Endothelial cell (in vitro differentiated cells): Measurements from ENCODE around the gene ALKAL2. TPM values are rescaled to one million over a fixed set of nuclear protein-coding genes. Genes with fewer than 3 reads are reported as not detected.

Experiments used
- DNase-seq: peaks from one replicate; pipeline ENCODE4 v3.0.0; 2021; ENCODE audit warnings: low spot score
- H3K27ac Mint-ChIP-seq: one replicate; pipeline ENCODE4 v1.8.0; 2021; ENCODE audit warnings: mixed read lengths, inconsistent platforms; ENCODE audit not compliant: unreplicated experiment
- H3K27me3 Mint-ChIP-seq: one replicate; pipeline ENCODE4 v1.8.0; 2021; ENCODE audit warnings: mild to moderate bottlenecking, moderate library complexity, mixed read lengths, inconsistent platforms; ENCODE audit not compliant: unreplicated experiment
- H3K36me3 Mint-ChIP-seq: one replicate; pipeline ENCODE4 v1.8.0; 2021; ENCODE audit warnings: mild to moderate bottlenecking, low read depth, mixed read lengths, inconsistent platforms; ENCODE audit not compliant: unreplicated experiment
- H3K4me1 Mint-ChIP-seq: one replicate; pipeline ENCODE4 v1.8.0; 2021; ENCODE audit warnings: mild to moderate bottlenecking, mixed read lengths, inconsistent platforms; ENCODE audit not compliant: unreplicated experiment
- H3K4me3 Mint-ChIP-seq: one replicate; pipeline ENCODE4 v1.8.0; 2021; ENCODE audit warnings: mild to moderate bottlenecking, mixed read lengths, inconsistent platforms; ENCODE audit not compliant: unreplicated experiment
- H3K9me3 Mint-ChIP-seq: one replicate; pipeline ENCODE4 v1.8.0; 2021; ENCODE audit warnings: mixed read lengths, inconsistent platforms; ENCODE audit not compliant: unreplicated experiment
- total RNA-seq: library from RNA; stranded (reverse); fragmentation: NEBNext Ultra II Directional; extraction: Animal tissue kit (Norgen Biotek cat#: 25700); gene quantifications from one replicate; pipeline ENCODE4 v1.2.1, GENCODE V29; 2021; ENCODE audit not compliant: unreplicated experiment
- TF ChIP-seq, protein P1 (sequence below): fragments of 200-600 bp; sonication (generic); IDR thresholded peaks from one replicate; pipeline ENCODE4 v1.5.0; 2021; ENCODE audit warnings: antibody characterized with exemption; ENCODE audit not compliant: unreplicated experiment

The ALKAL2 gene
- total RNA-seq, 1 donor from 2014 or later: 3.2 TPM

GRCh38 chr2:323035-323434, 35.1 kb upstream of the ALKAL2 start:
- Mint-ChIP-seq H3K9me3 (peaks cover 6% of the 10 kb centered on the region), H3K4me1 (peaks cover 7% of the 10 kb centered on the region)

DNA sequence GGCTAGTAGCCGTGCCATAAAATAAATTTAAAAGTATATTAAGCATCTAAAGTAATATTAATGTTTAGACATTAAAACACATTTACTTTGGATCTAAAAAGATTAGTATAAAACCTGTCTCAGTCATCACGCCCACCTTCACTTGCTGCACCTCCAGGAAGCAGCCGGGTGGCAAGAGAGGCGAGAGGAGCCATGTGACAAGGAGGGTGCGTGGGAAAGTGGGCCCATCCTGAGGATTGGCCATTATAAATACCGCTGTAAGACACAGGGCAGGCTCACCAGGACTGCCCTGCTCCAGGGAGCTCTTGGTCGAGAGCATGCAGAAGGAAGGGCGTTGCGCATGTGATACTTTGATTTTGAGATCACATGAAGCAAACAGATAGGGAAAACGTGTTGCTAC, 34.4 kb upstream of the ALKAL2 start:
- peaks cover 5% of the 10 kb centered on the region for H3K36me3 Mint-ChIP-seq
- H3K27ac Mint-ChIP-seq: no peak overlapping the region
- peaks cover 7% of the 10 kb centered on the region for H3K4me1 Mint-ChIP-seq
- peaks cover 3% of the 10 kb centered on the region for H3K27me3 Mint-ChIP-seq
- H3K4me3 Mint-ChIP-seq: no peak overlapping the region
- TF ChIP-seq, protein P1, sequence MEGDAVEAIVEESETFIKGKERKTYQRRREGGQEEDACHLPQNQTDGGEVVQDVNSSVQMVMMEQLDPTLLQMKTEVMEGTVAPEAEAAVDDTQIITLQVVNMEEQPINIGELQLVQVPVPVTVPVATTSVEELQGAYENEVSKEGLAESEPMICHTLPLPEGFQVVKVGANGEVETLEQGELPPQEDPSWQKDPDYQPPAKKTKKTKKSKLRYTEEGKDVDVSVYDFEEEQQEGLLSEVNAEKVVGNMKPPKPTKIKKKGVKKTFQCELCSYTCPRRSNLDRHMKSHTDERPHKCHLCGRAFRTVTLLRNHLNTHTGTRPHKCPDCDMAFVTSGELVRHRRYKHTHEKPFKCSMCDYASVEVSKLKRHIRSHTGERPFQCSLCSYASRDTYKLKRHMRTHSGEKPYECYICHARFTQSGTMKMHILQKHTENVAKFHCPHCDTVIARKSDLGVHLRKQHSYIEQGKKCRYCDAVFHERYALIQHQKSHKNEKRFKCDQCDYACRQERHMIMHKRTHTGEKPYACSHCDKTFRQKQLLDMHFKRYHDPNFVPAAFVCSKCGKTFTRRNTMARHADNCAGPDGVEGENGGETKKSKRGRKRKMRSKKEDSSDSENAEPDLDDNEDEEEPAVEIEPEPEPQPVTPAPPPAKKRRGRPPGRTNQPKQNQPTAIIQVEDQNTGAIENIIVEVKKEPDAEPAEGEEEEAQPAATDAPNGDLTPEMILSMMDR: no peak
- peaks cover 6% of the 10 kb centered on the region for H3K9me3 Mint-ChIP-seq
- DNase-seq: no peak

More at GRCh38 chr2:323035-323434, 35.1 kb upstream of the ALKAL2 start:
- TF ChIP-seq, protein P1: no peak
- Mint-ChIP-seq H3K27ac (no peak overlapping the region), H3K36me3 (peaks cover 5% of the 10 kb centered on the region), H3K27me3 (peaks cover 3% of the 10 kb centered on the region), H3K4me3 (no peak overlapping the region)
- DNase-seq: no peak

DNA sequence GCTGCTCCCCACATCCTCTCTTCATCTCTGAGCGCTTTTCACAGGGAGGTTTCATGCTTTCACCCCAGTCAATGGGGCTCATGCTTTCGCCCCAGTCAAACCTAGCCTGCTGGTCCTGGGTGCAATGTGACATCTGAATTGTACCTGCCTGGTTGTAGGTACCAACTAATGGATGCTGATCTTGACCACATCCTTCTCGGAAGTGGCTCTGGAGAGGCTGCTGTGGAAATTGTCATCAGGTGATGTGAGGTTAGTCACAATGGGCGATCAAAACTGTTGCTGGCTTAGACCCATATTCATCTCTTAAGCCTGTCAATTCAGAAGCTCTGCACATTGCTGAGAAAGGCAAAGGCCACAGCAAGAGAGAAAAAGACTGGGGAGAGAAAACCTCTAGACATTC, 32.7 kb upstream of the ALKAL2 start:
- no peak for DNase-seq
- peaks cover 5% of the 10 kb centered on the region for H3K36me3 Mint-ChIP-seq
- peaks cover 7% of the 10 kb centered on the region for H3K4me1 Mint-ChIP-seq
- TF ChIP-seq, protein P1: no peak
- peaks cover 4% of the 10 kb centered on the region for H3K27me3 Mint-ChIP-seq
- H3K9me3 Mint-ChIP-seq: peaks cover 6% of the 10 kb centered on the region
- H3K4me3 Mint-ChIP-seq: no peak overlapping the region
- H3K27ac Mint-ChIP-seq: no peak overlapping the region

GRCh38 chr2:319059-319600, 31.2 kb upstream of the ALKAL2 start:
- Mint-ChIP-seq H3K4me3 (peak overlapping the region; percentile 23), H3K36me3 (peaks cover 5% of the 10 kb centered on the region), H3K27me3 (peaks cover 10% of the 10 kb centered on the region), H3K4me1 (peaks cover 7% of the 10 kb centered on the region), H3K27ac (peak overlapping the region; percentile 70), H3K9me3 (peaks cover 6% of the 10 kb centered on the region)
- TF ChIP-seq, protein P1: no peak
- no peak for DNase-seq

DNA sequence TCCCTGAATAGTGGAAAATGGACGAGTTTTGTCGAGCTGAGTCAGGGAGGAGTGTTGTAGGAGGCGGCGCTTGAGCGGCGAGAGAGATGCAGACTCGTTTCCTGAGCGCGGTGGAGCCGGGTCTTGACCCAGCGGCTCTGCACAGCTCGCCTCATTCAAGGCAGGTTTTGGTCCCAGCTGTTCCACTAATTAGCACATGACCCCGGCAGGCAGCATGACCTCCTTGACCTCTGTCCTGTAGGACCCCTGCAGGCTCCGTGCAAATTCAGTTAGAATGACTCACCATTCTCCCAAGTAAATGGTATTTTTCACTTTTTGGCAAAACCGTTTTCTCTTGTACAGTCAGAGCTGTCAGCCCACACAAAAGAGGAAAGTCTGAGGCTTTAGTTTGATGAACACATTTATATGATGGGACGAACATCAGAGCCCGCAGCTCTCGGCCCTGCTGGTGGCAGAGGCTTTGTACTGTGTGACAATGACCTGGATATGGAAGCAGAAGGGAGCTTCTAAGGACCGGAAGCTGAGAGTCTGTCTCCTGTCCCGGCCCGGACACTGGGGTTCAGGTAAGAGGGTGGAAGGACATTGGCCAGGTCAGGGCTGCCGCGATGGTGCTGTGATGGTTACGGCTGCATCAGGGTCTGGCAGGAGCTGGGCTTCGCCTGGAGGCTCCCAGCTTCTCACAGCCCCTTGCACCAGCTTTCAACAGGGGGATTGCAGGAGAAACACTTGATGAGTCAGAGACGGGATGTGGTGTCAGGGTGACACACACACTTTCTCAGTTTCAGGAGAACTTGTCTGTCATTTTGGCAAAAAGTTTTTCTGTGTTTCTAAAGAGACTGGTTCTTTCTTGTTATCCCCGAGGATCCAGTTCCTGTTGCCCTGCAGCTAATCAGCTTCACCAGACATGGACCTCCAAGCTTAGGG, 29.9 kb upstream of the ALKAL2 start:
- peaks cover 10% of the 10 kb centered on the region for H3K27me3 Mint-ChIP-seq
- H3K36me3 Mint-ChIP-seq: peaks cover 5% of the 10 kb centered on the region
- no peak for DNase-seq
- TF ChIP-seq, protein P1: no peak
- H3K9me3 Mint-ChIP-seq: peaks cover 6% of the 10 kb centered on the region
- peaks cover 12% of the 10 kb centered on the region for H3K4me1 Mint-ChIP-seq
- no peak overlapping the region for H3K27ac Mint-ChIP-seq
- no peak overlapping the region for H3K4me3 Mint-ChIP-seq
